NCI-H345 treated with DMSO at 0.1 percent for 48 hours (cell line): Measurements from ENCODE around the gene PARD3.
"Not testable (repeated sequence)": the region's sequence is repeated elsewhere in the genome, so short reads cannot be mapped to it uniquely, and the experiment has no call there.

ENCODE experiments used
- DNase-seq: peaks from one replicate; lab custom pipeline; 2025; ENCODE audit not compliant: unreplicated experiment; lab: John Stamatoyannopoulos, UW

Gene PARD3

DNA sequence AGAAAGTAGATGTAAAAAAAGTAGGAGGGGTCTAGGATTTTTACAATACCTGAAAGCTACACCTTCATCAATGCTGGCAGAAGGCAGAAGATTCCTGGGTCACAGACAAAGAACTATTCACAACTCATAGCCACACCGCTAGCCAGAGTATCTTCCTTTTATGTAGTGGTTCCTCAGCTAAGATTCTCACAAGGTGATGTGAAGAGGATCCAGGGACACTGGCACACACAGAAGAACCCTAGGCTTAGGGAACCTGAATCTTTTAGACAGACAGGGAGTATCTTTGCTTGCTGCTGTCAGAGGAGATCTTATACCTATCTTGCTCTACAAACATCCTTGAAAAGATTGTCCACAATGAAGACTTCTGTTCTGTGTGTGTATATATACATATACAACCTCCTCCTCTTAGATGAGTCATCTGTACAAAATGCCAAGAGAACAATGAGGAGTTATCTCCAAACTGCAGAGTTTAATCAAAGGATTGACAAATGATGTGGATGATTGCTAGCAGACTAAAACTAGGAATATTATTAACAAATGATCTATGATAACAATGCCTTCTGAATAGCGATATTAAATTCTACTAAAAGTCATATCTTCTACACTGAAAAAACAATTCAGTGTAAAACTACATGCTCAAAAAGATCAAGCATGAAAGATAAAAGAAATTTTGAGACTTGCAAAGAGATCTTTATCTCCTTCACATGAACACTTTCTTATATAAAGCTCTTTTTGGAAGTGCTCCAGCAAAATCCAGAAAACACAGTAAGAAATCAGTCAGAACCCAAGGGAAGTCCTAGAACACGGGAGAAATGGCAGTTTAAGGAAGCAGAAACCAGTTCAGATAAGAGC is 409.3 kb downstream of the PARD3 start:
- DNase-seq, result no peak

DNA sequence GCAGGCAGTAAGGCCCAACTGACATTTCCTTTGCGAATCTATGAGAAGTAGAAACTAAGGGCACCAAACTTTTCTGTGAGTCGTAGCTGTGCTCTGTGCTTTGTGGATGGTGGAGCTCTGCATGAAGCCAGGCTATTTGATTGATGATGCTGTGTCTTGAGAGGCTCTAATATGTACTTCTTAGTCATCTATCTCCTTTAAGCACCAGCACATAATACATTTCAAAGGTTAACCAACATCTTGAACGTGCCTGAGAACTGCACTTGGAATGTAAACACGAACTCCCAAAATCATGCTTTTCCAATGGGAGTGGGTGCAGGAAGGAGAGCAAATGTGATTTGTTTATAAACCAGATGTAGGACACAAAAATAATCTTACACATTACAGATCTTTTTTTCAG is 411.6 kb downstream of the PARD3 start:
- no peak for DNase-seq

DNA sequence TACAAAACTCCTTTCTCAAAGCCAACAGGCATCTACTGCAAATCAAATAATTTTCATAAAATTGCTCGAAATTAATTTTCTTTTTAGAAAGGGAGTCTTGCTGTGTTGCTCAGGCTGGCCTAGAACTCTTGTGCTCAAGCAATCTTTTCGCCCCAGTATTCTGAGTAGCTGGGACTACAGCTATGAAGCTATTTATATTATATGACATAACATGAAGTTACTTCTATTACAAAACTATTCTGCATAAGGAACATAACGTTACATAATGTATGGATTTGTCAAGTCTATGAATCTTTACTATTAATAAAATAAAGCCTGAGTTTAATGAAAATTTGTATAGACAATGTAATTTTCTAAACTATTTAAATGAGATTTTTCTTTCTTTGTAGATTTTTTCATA is 415.0 kb downstream of the PARD3 start:
- DNase-seq, result no peak

DNA sequence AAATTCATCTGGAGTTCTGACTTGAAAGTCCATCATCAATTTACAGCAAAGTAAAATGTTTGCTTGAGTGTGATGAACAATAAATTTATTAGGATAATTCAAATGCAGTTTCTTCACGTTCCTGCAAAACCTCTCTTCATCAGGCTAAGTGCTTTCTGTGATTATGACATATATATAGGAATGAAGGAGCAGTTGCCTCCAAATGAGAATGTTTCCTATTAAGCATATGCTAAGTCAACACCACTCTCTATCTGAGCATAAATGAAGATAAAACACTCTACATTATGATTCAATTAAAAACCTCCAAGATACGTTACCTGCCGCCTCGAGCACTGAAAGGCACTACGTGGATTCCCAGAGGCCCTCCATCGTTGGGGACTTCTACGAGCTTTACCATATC is 416.1 kb downstream of the PARD3 start:
- DNase-seq, result no peak

DNA sequence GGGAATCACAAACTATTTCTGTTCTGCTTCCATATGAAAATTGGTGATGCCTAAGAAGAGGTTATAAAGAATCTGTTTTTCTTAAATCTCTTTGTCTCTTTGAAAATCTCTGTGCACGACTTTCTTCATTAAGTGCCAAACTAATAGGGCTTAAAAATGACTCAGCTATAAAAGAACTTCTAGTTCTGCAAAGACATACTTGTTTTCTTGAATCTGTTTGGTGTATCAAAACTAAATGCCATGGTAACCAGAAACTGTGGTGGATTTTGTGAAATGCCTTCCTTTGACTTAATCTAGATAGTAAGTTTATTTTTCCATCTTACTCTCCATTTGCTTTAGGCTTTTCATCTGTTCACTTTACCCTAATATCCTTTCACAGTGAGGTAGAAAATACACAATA is 417.8 kb downstream of the PARD3 start:
- DNase-seq, result no peak

DNA sequence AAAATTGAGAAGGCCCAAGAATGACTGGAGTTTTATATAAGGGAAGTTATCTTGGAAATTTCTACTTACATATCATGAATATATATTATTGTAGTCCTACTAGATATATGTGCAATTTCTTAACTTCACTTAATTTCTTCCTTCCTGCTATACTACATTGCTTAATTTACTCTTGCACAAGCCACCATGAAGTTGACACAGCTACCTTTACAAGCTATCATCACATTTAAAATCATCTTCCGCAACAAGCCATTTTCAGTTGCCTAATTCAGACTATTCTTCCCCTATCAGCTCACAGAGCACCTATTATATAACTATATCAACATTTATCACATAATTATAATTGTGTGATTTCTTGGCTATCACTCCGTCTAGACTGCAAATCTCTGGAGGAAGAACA is 418.4 kb downstream of the PARD3 start:
- no peak for DNase-seq

DNA sequence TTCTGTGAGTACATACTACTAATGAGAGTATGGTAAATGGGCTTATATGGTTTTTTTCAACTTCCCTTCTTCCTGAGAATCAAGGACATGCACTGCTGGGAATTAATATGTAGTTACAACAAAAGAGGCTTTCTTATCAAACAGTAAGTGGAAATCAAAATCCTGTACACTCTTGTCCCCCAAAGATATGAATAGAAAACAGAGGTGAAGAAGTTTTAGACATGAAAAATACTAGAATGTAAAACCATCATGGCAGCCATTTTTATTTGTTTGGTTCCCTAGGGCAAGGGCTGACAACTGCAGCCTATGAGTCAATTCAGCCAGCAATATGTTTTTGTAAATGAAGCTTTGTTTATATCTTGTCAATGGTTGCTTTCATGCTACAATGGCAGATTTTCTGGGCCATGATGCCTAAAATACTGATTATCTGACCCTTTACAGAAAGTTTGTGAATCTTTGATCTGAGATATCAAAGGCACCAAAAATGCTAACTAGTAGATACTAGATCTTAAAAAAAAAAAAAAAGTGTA is 422.4 kb downstream of the PARD3 start:
- no peak for DNase-seq

DNA sequence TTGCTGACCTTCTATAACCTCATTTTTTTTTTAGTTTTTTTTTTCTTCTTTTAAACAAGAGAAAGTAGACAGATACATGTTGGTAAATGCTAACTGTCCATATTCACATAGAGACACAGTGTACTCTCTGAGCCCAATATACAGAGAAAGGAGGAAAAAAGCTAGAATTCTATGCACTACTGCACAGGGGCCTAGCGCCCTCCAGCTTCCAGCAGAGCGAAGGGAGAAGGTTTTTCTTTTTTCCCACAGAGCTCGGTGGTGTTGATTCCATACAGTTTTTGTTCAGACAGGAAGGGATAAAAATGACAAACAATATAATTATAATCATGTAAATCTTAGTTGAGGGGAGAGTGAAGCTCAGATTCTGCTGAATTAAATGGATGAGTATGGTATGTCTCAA is 423.9 kb downstream of the PARD3 start:
- DNase-seq, result not testable (repeated sequence)

DNA sequence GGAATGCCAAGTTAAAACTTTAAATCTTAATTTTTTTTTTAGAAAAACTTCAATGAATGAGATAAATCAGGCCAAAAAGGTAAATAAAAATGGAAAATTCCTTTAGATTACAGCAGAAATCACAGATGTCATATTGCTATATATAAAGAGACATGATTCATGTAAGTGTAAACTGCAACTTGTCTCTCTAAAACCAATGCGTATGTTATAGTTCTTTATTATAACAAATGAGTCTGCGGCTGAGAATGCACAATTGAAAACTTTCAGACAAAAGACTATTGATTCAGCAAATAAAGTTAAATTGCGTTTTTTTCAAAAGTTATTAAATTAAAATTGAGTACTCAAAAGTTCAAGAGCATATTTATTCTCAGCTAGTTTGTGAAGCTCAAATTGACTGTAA is 425.3 kb downstream of the PARD3 start:
- DNase-seq, result no peak

DNA sequence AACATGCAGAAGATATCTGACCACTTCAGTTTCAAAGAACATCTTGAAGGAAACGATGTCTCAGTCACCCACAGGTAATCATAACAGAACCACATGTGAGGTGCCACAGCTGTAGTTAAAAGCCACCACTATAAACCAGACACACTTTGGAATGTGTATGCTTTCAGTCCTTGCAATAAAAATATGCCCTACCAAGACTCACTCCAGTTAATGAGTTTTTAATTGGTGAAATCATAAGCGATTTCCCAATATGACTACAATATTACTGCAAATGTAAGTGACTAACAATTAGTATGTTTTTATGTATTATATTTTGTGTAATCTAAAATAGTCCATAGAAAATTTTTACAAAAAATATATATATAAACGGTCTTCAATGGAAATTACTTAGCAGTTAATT is 428.2 kb downstream of the PARD3 start:
- DNase-seq, result no peak

DNA sequence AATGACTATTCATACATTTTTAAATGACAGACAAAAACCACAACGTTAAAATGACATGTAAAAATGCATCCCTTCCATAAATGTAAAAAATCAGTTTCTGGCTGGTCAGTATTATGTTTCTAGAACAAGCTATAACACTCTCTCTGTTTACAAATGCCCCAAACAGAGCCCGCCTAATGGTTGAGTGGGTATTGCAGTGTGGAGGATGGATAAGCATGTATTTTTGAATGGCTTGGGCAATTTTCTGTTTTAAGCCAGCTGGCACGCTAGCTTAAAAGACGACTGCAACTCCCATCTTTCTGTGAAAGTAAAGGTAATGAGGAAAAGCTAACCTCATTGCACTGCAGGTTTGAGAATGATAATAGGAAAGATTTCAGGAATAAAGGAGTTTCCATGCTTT is 430.7 kb downstream of the PARD3 start:
- no peak for DNase-seq

DNA sequence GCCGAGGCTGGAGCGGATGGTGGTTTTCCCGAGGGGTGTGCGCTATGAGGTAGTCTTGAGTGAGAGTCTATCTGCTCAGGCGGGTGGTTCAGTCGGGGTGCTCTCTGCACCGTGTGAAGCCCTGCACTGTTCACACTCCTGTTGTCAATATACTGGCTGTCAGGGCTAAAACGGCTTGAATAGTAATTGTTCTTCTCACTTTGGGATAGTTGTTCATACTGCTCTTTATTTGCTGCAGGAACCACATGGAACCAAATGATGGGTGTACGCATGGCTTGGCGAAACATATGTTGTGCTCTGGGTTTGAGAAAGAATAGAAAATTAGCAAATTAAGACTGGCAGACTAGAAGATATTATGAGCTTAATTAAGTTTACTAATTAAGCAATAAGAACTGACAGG is 432.5 kb downstream of the PARD3 start:
- no peak for DNase-seq

DNA sequence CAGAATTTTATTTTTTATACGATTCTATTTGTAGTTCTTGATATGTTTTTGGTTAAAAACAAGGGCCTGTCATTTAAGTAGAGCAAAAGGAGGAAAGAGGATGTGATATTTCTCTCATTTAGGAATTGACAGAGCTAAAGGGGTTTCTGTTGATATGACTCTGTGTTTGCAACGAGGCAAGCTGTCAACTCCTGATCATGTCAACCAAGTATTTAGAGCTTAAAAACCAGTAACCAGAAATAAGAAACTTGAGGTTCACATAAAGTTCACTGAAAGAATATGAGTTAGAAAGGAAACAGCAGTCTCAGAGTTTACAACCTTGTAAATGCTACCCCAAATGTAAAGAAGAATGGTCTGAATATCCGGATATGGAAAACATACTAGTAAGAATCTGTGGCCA is 434.2 kb downstream of the PARD3 start:
- no peak for DNase-seq

DNA sequence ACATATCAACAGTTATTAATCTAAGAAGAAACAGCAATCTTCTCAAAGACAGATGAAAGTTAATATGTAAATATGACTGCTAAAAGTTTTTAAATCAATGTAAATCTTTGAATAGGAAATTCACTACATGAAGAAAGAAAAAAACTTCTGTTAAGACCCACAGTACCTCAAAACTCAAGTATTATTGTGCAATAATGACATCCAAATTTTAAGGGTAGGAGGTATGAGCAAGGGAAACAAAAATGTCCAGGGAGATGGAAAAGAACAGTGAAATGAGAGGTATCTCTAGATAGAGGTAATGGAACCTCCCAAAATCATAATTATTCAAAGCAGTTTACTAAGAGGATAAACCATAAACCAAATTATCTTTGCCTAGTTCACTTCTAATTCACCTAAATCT is 436.8 kb downstream of the PARD3 start:
- DNase-seq, result no peak

DNA sequence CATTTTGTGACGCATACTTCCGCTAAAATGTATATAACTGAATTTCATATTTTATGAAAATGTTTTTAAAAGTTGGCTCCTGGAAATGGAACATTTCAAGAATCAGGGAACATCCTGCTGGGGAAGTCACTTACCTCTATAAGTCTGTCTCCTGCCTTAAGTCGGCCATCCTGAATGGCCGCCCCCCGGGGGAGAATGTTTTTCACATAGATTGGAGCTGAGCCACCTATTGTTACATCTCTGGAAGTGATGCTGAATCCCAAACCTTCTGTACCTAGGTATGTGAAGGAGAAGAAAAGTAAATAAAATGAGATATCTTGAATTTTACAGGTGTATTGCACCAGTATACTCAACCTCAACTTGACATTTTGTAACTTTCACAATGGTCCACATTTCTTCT is 437.3 kb downstream of the PARD3 start:
- DNase-seq, result no peak

DNA sequence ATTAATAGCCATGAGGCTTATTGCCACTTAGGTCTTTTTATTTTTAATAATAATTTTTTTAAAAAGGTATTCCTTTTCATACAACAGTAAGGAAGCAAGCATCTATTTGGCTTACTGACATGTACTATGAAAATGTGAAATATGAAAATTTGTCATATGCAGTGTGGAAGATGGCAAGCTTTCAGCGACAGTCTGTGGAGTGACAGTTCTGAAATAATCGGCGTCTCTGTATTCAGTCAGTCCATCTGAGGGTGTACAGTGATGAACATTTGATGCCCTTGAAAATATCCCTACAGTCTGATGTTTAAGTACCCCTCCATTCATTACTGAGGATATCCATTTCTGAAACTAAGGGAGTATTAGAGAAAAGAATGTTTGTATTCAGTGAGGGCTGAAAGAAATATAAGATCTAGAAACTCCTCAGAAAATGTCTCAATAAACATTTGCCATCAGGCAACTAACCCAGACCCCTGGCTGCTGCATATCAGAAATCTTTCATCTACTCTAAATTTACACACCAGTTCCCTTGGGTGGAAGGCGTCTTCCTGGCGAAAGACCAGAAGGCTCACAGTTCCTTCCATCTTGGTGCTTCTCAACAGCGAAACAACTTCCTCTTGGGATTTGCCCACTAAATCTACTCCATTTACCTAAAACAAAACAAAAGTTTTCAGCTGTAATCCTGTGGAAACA is 440.6 kb downstream of the PARD3 start:
- no peak for DNase-seq

DNA sequence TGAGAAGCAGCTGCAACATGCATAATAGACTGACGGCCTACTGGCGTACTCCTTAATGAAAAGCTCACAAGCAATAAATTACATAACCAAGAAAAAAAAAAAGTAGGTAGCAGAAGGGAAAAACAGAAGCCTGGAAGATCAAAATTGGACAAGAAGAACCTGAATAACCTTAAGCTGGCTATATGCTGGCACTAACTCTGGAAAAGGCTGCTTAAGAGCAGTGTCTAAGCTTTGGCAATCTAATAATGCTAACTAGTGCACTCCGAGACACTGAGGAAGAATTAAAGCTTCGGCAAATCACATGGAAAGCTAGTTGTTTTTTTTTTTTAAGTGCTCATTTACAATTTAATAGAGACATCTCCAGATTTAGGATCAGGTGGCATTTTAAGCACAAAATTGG is 441.9 kb downstream of the PARD3 start:
- no peak for DNase-seq

DNA sequence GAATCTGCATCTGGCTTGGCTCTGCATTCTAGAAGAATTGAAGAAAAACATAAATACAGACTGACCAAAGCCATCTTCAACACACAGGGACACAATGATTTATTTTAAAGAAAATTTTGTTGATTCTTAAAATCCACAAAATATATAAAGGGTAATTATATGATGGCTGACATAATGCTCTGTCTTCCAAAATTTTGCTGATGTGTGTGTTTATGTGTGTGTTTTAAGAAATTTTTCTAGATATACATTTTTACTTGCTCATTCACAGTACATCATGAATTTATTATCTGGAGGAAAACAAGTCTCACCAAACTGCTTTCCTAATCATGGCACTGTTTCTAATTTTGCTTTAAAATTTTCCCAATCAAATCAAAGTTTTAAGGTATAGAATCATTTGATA is 442.6 kb downstream of the PARD3 start:
- no peak for DNase-seq

DNA sequence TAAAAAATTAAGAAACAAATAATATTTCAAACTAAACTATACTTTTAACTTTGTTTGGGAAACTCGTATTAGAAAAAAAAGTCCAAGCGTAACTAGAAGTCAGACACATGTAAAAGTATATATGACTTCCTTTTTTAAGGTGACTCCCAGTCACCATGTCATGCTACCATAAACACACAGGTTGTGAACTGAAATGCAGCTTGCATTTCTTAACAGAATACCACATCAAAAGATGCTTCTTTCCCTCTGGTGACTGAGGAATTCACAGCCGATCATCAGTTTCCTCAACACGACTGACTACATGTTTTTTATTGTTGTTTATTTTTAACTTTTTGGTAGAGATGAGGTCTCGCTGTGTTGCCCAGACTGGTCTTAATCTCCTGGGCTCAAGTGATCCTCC is 445.0 kb downstream of the PARD3 start:
- DNase-seq, result no peak

DNA sequence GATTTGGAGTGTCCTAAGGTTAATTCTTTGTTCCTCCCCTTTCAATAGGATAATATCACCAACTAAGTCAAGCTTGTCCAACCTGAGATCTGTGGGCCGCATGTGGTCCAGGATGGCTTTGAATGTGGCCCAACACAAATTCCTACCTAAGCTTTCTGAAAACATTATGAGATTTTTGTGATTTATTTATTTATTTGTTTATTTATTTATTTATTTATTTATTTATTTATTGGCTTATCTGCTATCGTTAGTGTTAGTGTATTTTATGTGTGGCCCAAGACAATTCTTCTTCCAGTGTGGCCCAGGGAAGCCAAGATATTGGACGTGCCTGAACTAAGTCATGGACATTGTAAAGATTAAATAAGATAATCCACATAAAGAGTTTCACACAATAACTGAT is 446.0 kb downstream of the PARD3 start:
- no peak for DNase-seq

DNA sequence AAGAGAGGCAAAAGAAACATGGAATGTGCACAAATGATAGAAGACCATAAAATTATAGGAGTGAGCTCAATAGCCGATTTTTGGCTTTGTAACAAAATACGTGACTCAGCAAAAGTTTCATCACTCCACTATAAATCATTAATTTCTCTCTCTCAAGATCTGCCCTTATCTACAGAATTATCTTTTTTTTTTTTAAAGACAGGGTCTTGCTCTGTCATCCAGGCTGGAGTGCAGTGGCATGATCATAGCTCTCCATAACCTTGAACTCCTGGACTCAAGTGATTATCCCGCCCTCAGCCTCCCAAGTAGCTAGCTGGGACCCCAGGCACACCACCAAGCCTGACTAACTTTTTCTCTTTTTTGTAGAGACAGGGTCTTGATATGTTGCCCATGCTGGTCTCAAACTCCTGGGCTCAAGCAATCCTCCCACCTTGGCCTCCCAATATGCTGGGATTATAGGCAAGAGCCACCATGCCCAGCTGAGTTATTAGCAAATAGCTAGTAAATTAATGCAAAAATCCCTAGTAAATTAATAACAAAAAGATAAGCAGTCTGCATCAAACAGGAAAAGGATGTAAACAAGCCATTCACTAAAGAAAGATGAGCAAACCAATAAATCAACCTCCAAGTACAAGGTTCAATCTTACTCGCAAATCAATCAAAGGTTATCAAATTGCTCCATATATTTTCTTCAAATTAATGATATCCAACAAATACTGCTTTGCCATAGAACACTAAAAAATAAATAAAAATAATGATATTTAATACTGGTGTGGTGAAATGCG is 450.7 kb downstream of the PARD3 start:
- no peak for DNase-seq

DNA sequence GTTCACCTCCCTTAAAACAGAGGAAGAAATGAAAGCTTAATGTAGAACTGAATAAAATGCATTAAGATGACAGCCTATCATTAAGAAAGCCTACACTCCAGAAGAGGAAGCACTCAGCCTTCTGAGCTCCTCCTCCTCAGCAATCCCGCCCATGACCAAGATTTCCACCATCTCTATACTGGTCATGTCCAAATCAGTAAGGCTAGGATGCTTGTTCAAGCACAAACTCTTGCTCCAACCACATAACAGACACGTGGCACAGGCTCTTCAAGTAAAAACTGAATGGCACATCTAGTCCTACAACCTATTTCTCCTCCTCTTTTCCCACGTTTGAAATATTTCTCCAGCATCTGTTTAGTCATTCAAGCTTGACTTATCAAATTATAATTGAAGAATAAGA is 454.1 kb downstream of the PARD3 start:
- no peak for DNase-seq
